HepG2 (cell line): ENCODE measurements around the gene CACNA1D.

ENCODE experiments used
- CBX5 ChIP-seq: sonication (generic); formaldehyde crosslinking; IDR thresholded peaks from 2 replicates; pipeline ENCODE4 v1.4.0; 2020; ENCODE audit warnings: missing genetic modification reagents, borderline replicate concordance
- KDM1A ChIP-seq: IDR thresholded peaks from 2 replicates; pipeline ENCODE4 v1.6.1; 2016; ENCODE audit warnings: missing compliant biosample characterization
- MYC ChIP-seq: sonication (generic); formaldehyde crosslinking; IDR thresholded peaks from 2 replicates; pipeline ENCODE4 v1.9.0; 2021; ENCODE audit warnings: missing genetic modification reagents, borderline replicate concordance
- RXRA ChIP-seq: sonication (generic); formaldehyde crosslinking; IDR thresholded peaks from 2 replicates; pipeline ENCODE4 v1.5.1; 2020; ENCODE audit warnings: missing genetic modification reagents
- TBP ChIP-seq: sonication (generic); formaldehyde crosslinking; IDR thresholded peaks from 2 replicates; pipeline ENCODE4 v1.5.0; 2020; ENCODE audit warnings: missing genetic modification reagents
- ZNF292 ChIP-seq: sonication (generic); formaldehyde crosslinking; IDR thresholded peaks from 2 replicates; pipeline ENCODE4 v1.8.1; 2022; ENCODE audit warnings: mild to moderate bottlenecking, low read depth, missing genetic modification reagents, borderline replicate concordance
- ZNF33A ChIP-seq: sonication (generic); formaldehyde crosslinking; IDR thresholded peaks from 2 replicates; pipeline ENCODE4 v1.5.1; 2020; ENCODE audit warnings: missing genetic modification reagents, mild to moderate bottlenecking, moderate library complexity, borderline replicate concordance
- TF ChIP-seq, protein P1 (sequence below): sonication (generic); formaldehyde crosslinking; IDR thresholded peaks from 2 replicates; pipeline ENCODE4 v1.5.0; 2020; ENCODE audit warnings: mild to moderate bottlenecking, missing genetic modification reagents, moderate library complexity
- TF ChIP-seq, protein P2 (sequence below): sonication (generic); formaldehyde crosslinking; IDR thresholded peaks from 2 replicates; pipeline ENCODE4 v1.8.0; 2022; ENCODE audit warnings: missing genetic modification reagents, mild to moderate bottlenecking, borderline replicate concordance
- TF ChIP-seq, protein P3 (sequence below): sonication (generic); formaldehyde crosslinking; conservative IDR thresholded peaks from 2 replicates; pipeline ENCODE4 v1.4.0; 2020; ENCODE audit warnings: missing genetic modification reagents

DNA sequence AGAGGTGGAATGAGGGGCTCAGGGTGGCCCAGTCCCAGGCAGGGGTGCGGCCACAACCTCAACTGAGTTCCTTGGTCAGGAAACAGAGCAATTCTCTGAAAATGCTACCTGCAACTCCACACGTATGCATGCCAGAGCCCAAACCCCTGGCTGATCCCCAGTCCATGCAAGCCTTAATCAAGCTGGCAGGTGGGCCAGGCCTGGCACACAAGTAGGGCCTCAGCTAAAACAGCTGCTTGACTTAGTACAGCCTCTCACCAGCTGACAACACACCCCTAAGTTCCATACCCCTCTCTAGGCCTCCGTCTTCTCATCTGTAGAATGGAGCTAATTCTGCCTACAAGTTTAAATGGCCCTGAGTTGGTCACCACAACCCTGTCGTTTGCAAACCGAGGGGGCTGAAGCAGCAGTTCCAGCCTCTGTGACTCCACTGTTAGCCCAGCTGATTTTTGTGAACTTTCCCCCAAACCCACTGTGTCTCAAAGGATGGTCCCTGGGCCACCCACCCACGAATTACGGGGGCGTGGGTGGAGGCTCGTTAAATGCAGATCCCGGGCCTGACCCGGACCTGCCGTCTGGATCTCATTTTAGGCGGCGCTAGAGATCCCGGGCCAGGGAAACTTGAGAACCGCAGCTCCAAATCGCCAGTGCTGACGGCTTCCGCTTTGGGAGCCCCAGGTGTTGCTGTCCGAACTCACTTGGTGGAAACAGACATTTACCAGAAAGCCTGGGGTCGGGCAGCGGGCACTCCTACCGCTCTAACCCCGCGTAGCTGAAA, 350.9 kb downstream of the CACNA1D start:
- no peak for TF ChIP-seq RXRA (CRISPR knock-in tag)
- no peak for TF ChIP-seq TBP (CRISPR knock-in tag)
- TF ChIP-seq, protein P1, sequence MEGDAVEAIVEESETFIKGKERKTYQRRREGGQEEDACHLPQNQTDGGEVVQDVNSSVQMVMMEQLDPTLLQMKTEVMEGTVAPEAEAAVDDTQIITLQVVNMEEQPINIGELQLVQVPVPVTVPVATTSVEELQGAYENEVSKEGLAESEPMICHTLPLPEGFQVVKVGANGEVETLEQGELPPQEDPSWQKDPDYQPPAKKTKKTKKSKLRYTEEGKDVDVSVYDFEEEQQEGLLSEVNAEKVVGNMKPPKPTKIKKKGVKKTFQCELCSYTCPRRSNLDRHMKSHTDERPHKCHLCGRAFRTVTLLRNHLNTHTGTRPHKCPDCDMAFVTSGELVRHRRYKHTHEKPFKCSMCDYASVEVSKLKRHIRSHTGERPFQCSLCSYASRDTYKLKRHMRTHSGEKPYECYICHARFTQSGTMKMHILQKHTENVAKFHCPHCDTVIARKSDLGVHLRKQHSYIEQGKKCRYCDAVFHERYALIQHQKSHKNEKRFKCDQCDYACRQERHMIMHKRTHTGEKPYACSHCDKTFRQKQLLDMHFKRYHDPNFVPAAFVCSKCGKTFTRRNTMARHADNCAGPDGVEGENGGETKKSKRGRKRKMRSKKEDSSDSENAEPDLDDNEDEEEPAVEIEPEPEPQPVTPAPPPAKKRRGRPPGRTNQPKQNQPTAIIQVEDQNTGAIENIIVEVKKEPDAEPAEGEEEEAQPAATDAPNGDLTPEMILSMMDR (CRISPR knock-in tag), result peak; percentile 27; the same call in 1 of the 2 replicates
- no peak for TF ChIP-seq ZNF292 (CRISPR knock-in tag)
- TF ChIP-seq MYC (CRISPR knock-in tag), result no peak
- TF ChIP-seq, protein P2, sequence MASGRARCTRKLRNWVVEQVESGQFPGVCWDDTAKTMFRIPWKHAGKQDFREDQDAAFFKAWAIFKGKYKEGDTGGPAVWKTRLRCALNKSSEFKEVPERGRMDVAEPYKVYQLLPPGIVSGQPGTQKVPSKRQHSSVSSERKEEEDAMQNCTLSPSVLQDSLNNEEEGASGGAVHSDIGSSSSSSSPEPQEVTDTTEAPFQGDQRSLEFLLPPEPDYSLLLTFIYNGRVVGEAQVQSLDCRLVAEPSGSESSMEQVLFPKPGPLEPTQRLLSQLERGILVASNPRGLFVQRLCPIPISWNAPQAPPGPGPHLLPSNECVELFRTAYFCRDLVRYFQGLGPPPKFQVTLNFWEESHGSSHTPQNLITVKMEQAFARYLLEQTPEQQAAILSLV (CRISPR knock-in tag), result peak; percentile 41; the same call in 1 of the 2 replicates
- TF ChIP-seq, protein P3, sequence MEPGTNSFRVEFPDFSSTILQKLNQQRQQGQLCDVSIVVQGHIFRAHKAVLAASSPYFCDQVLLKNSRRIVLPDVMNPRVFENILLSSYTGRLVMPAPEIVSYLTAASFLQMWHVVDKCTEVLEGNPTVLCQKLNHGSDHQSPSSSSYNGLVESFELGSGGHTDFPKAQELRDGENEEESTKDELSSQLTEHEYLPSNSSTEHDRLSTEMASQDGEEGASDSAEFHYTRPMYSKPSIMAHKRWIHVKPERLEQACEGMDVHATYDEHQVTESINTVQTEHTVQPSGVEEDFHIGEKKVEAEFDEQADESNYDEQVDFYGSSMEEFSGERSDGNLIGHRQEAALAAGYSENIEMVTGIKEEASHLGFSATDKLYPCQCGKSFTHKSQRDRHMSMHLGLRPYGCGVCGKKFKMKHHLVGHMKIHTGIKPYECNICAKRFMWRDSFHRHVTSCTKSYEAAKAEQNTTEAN, result no peak
- no peak for TF ChIP-seq ZNF33A (CRISPR knock-in tag)
- TF ChIP-seq KDM1A (CRISPR knock-in tag), result no peak
- TF ChIP-seq CBX5 (CRISPR knock-in tag), result no peak
